G401 (cell line): ENCODE measurements around the gene ARHGAP22. TPM values are rescaled to one million over a fixed set of nuclear protein-coding genes. Genes with fewer than 3 reads are reported as not detected.

Experiments used
- DNase-seq: peaks from one replicate; pipeline ENCODE4 v3.0.0-alpha.2; 2015; ENCODE audit warnings: low spot score
- in situ Hi-C: cut with HindIII; loops from 2 replicates; pipeline ENCODE4 v1.10.0; 2016; ENCODE audit warnings: low sequenced_read_pairs, mixed read lengths
- total RNA-seq: library from RNA; depleted of rRNA; stranded (reverse); fragments of >200 nt; shearing (Covaris generic); gene quantifications from 2 replicates; pipeline ENCODE4 v1.2.3, GENCODE V29; 2014

ARHGAP22 gene
- total RNA-seq, 1 experiment from 2014 or later, result 1.2 TPM

GRCh38 chr10:48477141-48477540 lies 127.7 kb downstream of the ARHGAP22 start:
- no peak for DNase-seq
- in situ Hi-C loops, result no loop called here

- in situ Hi-C loops, result no loop called here
- no peak for DNase-seq
These were observed 128.4 kb downstream of the ARHGAP22 start for GRCh38 chr10:48476279-48476982.

GRCh38 chr10:48475943-48476278 lies 129.0 kb downstream of the ARHGAP22 start:
- DNase-seq, result no peak
- in situ Hi-C loops, result no loop called here

GRCh38 chr10:48474765-48475365 lies 130.0 kb downstream of the ARHGAP22 start:
- in situ Hi-C loops, result no loop called here
- no peak for DNase-seq

GRCh38 chr10:48473704-48474103 lies 131.2 kb downstream of the ARHGAP22 start:
- no peak for DNase-seq
- in situ Hi-C loops, result no loop called here

- in situ Hi-C loops, result no loop called here
- no peak for DNase-seq
These were observed 132.3 kb downstream of the ARHGAP22 start for GRCh38 chr10:48472501-48473069.

- in situ Hi-C loops, result no loop called here
These were observed 133.7 kb downstream of the ARHGAP22 start for GRCh38 chr10:48470893-48471805.

GRCh38 chr10:48470115-48470892 lies 134.6 kb downstream of the ARHGAP22 start:
- DNase-seq, result no peak
- in situ Hi-C loops, result no loop called here

More at GRCh38 chr10:48470893-48471805, 133.7 kb downstream of the ARHGAP22 start:
- DNase-seq, result no peak

GRCh38 chr10:48469516-48470020 lies 135.3 kb downstream of the ARHGAP22 start:
- no peak for DNase-seq

GRCh38 chr10:48468866-48469511 lies 135.9 kb downstream of the ARHGAP22 start:
- in situ Hi-C loops, result no loop called here
- no peak for DNase-seq

More at GRCh38 chr10:48469516-48470020, 135.3 kb downstream of the ARHGAP22 start:
- in situ Hi-C loops, result no loop called here

GRCh38 chr10:48468130-48468790 lies 136.6 kb downstream of the ARHGAP22 start:
- in situ Hi-C loops, result no loop called here
- no peak for DNase-seq

- in situ Hi-C loops, result no loop called here
- DNase-seq, result no peak
These were observed 137.2 kb downstream of the ARHGAP22 start for GRCh38 chr10:48467669-48468068.

- in situ Hi-C loops, result no loop called here
- no peak for DNase-seq
These were observed 138.1 kb downstream of the ARHGAP22 start for GRCh38 chr10:48466611-48467240.

- in situ Hi-C loops, result no loop called here
- DNase-seq, result no peak
These were observed 138.9 kb downstream of the ARHGAP22 start for GRCh38 chr10:48465860-48466521.

- peak; percentile 54 for DNase-seq
- in situ Hi-C loops, result no loop called here
These were observed 139.8 kb downstream of the ARHGAP22 start for GRCh38 chr10:48464871-48465736.
